Keratinocyte (primary cell): Measurements from ENCODE around the gene DCLK2. TPM values are rescaled to one million over a fixed set of nuclear protein-coding genes. Genes with fewer than 3 reads are reported as not detected.

Experiments
- DNase-seq: peaks from one replicate; pipeline ENCODE4 v3.0.0-alpha.2; 2011; ENCODE audit warnings: low read depth, missing footprints, low spot score
- FAIRE-seq: peaks from 2 replicates; lab custom pipeline; 2011; peaks lifted over from hg19 to GRCh38; lab: Jason Lieb, UNC
- H2AFZ ChIP-seq: 2 replicates; pipeline ENCODE4 v1.6.0; 2012; ENCODE audit warnings: low read length, control low read depth, inconsistent platforms; ENCODE audit not compliant: control insufficient read depth
- H3K27ac ChIP-seq: 2 replicates; pipeline ENCODE4 v1.5.1; 2011; ENCODE audit warnings: low read length; ENCODE audit not compliant: control insufficient read depth, insufficient read depth
- H3K27me3 ChIP-seq: 3 replicates; pipeline ENCODE4 v1.6.0; 2011; ENCODE audit warnings: low read length; ENCODE audit not compliant: control insufficient read depth, insufficient read depth; ENCODE audit errors: extremely low read depth
- H3K36me3 ChIP-seq, 2 experiments: 2 replicates in 1 of 2; 3 replicates in 1 of 2; pipeline ENCODE4 v1.5.1; 2011; ENCODE audit warnings: low read length in 2 of 2, mild to moderate bottlenecking in 1 of 2; ENCODE audit not compliant: control insufficient read depth in 2 of 2, insufficient read depth in 2 of 2; ENCODE audit errors: extremely low read depth in 1 of 2
- H3K4me1 ChIP-seq: 3 replicates; pipeline ENCODE4 v1.5.1; 2011; ENCODE audit warnings: low read length; ENCODE audit not compliant: control insufficient read depth, insufficient read depth; ENCODE audit errors: extremely low read depth
- H3K4me2 ChIP-seq: 3 replicates; pipeline ENCODE4 v1.6.0; 2011; ENCODE audit warnings: low read depth, low read length; ENCODE audit not compliant: control insufficient read depth, insufficient read depth; ENCODE audit errors: extremely low read depth
- H3K4me3 ChIP-seq, 3 experiments: fragments of 200-600 bp in 1 of 3; sonication (generic) in 1 of 3; 2 replicates in 2 of 3; 3 replicates in 1 of 3; pipeline ENCODE4 v1.5.1; 2011 to 2016; ENCODE audit warnings: low read length in 3 of 3, mild to moderate bottlenecking in 3 of 3, control low read depth in 2 of 3, inconsistent platforms in 1 of 3, low read depth in 1 of 3, mixed read lengths in 1 of 3, mixed run types in 1 of 3, moderate library complexity in 1 of 3; ENCODE audit not compliant: control insufficient read depth in 2 of 3, insufficient read depth in 2 of 3; ENCODE audit errors: extremely low read depth in 1 of 3
- H3K79me2 ChIP-seq: 2 replicates; pipeline ENCODE4 v1.6.0; 2012; ENCODE audit warnings: low read length; ENCODE audit not compliant: control insufficient read depth, insufficient read depth
- H3K9ac ChIP-seq: 3 replicates; pipeline ENCODE4 v1.6.0; 2011; ENCODE audit warnings: low read length; ENCODE audit not compliant: control insufficient read depth, insufficient read depth; ENCODE audit errors: extremely low read depth
- H3K9me1 ChIP-seq: 3 replicates; pipeline ENCODE4 v1.6.0; 2011; ENCODE audit warnings: low read length; ENCODE audit not compliant: control insufficient read depth, insufficient read depth; ENCODE audit errors: extremely low read depth
- H3K9me3 ChIP-seq: 2 replicates; pipeline ENCODE4 v1.5.1; 2012; ENCODE audit warnings: low read depth, low read length; ENCODE audit not compliant: control insufficient read depth
- H4K20me1 ChIP-seq: 3 replicates; pipeline ENCODE4 v1.6.0; 2011; ENCODE audit warnings: low read length; ENCODE audit not compliant: control insufficient read depth, insufficient read depth; ENCODE audit errors: extremely low read depth
- CTCF ChIP-seq, 3 experiments: IDR thresholded peaks in 1 of 3; conservative IDR thresholded peaks in 1 of 3; optimal IDR thresholded peaks in 1 of 3; 2 replicates in 2 of 3; 3 replicates in 1 of 3; pipeline versions ENCODE3 to v1.5.1; 2011; ENCODE audit warnings: low read length in 3 of 3, mild to moderate bottlenecking in 3 of 3, moderate library complexity in 2 of 3, control low read depth in 1 of 3, inconsistent platforms in 1 of 3; ENCODE audit not compliant: insufficient read depth in 2 of 3; ENCODE audit errors: extremely low read depth in 1 of 3
- EZH2 ChIP-seq: IDR thresholded peaks from one replicate; pipeline ENCODE4 v1.6.1; 2012; ENCODE audit warnings: inconsistent platforms, mild to moderate bottlenecking, low read length, moderate library complexity
- dilution Hi-C: fragments of 300-500 bp; cut with MboI; formaldehyde crosslinking; loops from one replicate; pipeline ENCODE4 v1.7.0; 2020; ENCODE audit warnings: low sequenced_read_pairs; ENCODE audit not compliant: extremely low pct_ligation_motif_present
- polyA plus RNA-seq, 5 experiments: library from polyadenylated mRNA; depleted of rRNA in 3 of 5; stranded (reverse) in 3 of 5; stranded (forward) in 1 of 5; unstranded in 1 of 5; fragments of >200 nt; gene quantifications; 1 replicate in 1 of 5; 2 replicates in 3 of 5; 3 replicates in 1 of 5; pipeline versions ENCODE4 v1.2.1 to v1.2.3, GENCODE V29; 2011 to 2012; ENCODE audit warnings: missing spikeins in 2 of 5, low read depth in 1 of 5, low replicate concordance in 1 of 5

The DCLK2 gene
- polyA plus RNA-seq, 1 donor (not counting 4 experiments of a cell fraction or from before 2014, with no cell fraction given): 0.07 TPM

- FAIRE-seq: no peak
- no peak for TF ChIP-seq EZH2
- TF ChIP-seq CTCF (optimal IDR thresholded peaks at IDR 0.05 in 1 of 3, IDR thresholded peaks at IDR 0.05 in 1 of 3, conservative IDR thresholded peaks at IDR 0.05 in 1 of 3; ENCODE audit: extremely low read depth in 1 of 3, insufficient read depth in 2 of 3, low read length in 3 of 3): no peak
- H3K4me2 ChIP-seq: no peak overlapping the region
These were observed 49.5 kb downstream of the DCLK2 start for GRCh38 chr4:150127757-150128156.

GRCh38 chr4:150130933-150131332 is 52.7 kb downstream of the DCLK2 start:
- dilution Hi-C loops: no loop called here
- Histone ChIP-seq H3K9ac (no peak overlapping the region), H3K36me3 (no peaks in the 10 kb centered on the region), H3K4me1 (peaks cover 22% of the 10 kb centered on the region), H3K27ac (no peak overlapping the region), H2AFZ (no peak overlapping the region), H3K4me2 (no peak overlapping the region), H3K27me3 (no peaks in the 10 kb centered on the region), H4K20me1 (no peaks in the 10 kb centered on the region), H3K4me3 (no peak overlapping the region), H3K9me1 (no peaks in the 10 kb centered on the region), H3K79me2 (no peaks in the 10 kb centered on the region), H3K9me3 (no peaks in the 10 kb centered on the region)
- no peak for DNase-seq
- TF ChIP-seq EZH2 (no peak), CTCF (optimal IDR thresholded peaks at IDR 0.05 in 1 of 3, IDR thresholded peaks at IDR 0.05 in 1 of 3, conservative IDR thresholded peaks at IDR 0.05 in 1 of 3; ENCODE audit: extremely low read depth in 1 of 3, insufficient read depth in 2 of 3, low read length in 3 of 3) (no peak)
- no peak for FAIRE-seq

More at GRCh38 chr4:150127757-150128156, 49.5 kb downstream of the DCLK2 start:
- peaks cover 22% of the 10 kb centered on the region for H3K4me1 ChIP-seq
- DNase-seq: no peak
- H3K36me3 ChIP-seq: no peaks in the 10 kb centered on the region
- no peak overlapping the region for H3K9ac ChIP-seq
- dilution Hi-C loops: no loop called here
- no peak overlapping the region for H2AFZ ChIP-seq
- no peaks in the 10 kb centered on the region for H4K20me1 ChIP-seq
- H3K9me1 ChIP-seq: no peaks in the 10 kb centered on the region
- no peaks in the 10 kb centered on the region for H3K79me2 ChIP-seq
- H3K4me3 ChIP-seq: no peak overlapping the region
- H3K27me3 ChIP-seq: no peaks in the 10 kb centered on the region
- no peak overlapping the region for H3K27ac ChIP-seq
- H3K9me3 ChIP-seq: no peaks in the 10 kb centered on the region
